HG03064 (cell line): Measurements from ENCODE around the gene TSEN15.
"Not testable (repeated sequence)": the region's sequence is repeated elsewhere in the genome, so short reads cannot be mapped to it uniquely, and the experiment has no call there.

Experiments
- ATAC-seq: cut with Tn5 transposase; IDR thresholded peaks from one replicate; pipeline ENCODE4 v1.9.1; 2021; ENCODE audit warnings: low read depth; ENCODE audit not compliant: unreplicated experiment

Gene TSEN15

DNA sequence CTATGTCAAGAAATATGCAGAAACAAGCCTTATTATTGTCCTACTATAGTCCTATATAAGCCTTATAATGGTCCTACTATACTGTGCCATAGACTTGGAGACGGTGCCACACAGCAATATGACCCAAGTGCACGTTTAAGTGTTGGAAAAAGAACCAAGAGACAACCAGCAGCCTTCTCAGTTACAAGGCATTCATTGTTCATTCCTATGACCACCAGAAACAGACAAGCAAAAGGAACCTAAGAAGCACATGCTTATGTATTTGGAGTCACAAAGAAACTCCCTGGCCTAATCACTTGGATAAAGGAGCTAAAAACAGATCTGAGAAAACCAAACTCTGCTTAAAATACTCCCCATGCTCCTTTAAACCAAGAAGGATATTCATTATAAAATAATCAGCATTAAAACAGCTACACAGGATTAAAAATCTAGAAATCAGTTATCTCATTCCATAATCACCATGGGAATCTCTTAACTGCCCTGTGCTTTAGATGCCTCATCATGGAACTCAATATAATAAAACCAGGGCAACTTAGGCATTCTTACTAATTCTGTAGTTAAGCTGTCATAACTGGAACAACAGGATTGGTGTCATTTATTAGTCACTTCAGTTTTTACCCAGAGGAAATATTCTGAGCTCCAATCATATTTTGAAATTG lies 21.0 kb upstream of the TSEN15 start:
- no peak for ATAC-seq

DNA sequence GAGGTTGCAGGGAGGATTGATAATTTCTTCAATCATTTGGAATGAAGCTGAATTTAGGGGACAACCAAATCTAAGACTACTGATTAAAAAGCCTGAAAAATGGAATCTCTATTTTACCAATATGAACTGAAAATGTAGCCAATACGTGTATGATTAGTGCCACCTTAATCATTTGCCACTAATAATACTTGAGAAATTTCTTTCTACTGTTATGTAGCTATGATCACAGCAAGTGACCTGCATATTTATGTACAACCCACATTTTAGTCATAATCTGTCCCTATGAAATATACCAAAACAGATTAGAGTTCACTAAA lies 20.5 kb upstream of the TSEN15 start:
- ATAC-seq = no peak

DNA sequence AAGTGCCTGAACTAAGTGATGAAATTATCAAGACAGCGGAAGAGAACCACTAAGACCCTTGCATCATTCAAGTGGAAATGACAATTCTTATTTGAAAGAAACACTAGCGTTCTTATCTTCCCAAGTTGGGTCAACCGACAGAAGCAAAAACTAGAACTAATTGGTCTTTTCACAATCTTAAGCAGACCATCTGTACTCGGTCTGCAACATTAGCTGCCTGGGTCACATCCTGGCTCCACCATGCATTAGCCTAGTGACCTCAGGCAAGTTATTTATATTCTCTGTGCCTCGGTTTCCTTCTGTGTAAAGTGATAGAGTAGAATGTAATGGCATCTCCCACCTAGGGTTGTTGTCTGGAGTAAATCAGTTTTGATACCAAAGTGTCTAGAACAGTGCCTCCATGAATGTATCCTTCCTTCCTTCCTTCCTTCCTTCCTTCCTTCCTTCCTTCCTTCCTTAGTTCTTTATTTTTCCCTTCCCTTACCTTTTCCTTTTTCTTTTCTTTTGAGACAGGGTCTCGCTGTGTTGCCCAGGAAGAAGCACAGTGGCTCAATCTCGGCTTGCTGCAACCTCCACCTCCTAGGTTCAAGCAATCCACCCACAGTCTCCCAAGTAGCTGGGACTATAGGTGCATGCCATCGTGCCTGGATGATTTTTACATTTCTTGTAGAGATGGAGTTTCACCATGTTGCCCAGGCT lies 20.0 kb upstream of the TSEN15 start:
- ATAC-seq = no peak

DNA sequence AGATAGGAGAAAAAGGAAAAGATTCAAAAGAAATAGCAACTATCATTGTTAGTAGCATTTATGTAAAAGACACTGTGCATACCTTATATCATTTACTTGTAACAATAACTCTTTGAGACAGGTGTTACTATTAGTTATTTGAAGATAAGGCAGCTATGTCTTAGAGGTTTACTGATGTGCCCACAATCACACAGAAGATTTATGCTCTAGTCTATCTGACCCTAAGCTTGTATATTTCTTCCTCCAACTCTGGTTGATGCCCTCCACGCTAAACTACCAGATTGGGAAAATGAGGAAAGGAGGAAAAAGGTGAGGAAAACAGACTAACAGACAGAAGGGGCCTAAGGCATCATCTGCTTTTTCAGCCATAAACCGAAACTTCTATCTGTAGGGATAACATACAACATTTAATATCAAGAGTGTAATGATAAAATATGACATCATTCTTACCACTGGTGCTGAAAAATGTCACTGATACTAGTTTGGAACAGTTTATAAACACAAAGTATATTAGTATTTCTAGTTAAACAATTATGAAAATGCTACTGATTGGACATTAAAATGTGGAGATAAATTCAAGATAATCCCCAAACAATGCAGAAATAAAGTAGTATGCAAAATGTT lies 19.1 kb upstream of the TSEN15 start:
- no peak for ATAC-seq

DNA sequence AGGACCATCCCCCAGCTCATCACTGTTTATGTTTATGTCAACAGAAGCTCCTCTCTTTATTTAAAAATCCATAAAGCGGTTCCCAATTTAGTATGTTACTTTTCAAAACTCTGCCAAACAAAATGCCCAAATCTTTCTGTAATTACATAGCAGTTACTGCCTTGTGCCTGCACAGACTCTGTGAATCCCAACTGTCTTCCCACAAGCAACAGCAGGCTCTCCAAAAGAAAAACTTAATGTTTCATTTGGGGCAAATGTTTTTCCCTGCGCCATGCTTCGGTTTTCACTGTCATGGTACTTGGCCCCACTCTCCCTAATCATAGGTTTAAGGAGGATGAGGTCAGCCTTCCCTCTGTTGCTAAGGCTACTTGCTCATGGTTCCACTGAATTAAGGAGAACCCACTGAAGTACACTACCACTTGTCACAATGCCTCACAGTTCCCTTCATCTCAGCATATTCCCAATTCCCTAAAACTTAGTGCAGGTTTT lies 18.6 kb upstream of the TSEN15 start:
- no peak for ATAC-seq

DNA sequence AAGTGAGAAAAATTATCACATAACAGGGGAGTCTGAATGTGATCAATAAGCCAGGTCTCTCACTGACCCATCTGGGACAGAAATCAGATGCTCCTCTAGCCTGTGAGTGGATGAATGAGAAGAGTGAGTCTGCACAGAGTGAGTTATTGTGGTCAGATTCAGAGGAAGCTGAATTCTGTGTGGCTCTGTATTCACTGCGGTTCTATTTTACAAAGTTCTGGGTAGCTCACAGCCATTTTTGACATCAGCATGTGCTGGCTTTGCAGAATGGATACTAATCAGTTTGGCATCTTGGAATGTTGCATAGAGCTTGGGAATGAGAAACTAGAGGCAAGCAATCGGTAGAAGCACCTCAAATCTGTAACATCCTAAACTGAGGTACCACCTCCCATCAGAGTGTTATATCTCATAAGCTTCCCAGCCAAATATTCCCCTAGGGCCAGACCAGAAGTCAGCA lies 17.8 kb upstream of the TSEN15 start:
- ATAC-seq = no peak

DNA sequence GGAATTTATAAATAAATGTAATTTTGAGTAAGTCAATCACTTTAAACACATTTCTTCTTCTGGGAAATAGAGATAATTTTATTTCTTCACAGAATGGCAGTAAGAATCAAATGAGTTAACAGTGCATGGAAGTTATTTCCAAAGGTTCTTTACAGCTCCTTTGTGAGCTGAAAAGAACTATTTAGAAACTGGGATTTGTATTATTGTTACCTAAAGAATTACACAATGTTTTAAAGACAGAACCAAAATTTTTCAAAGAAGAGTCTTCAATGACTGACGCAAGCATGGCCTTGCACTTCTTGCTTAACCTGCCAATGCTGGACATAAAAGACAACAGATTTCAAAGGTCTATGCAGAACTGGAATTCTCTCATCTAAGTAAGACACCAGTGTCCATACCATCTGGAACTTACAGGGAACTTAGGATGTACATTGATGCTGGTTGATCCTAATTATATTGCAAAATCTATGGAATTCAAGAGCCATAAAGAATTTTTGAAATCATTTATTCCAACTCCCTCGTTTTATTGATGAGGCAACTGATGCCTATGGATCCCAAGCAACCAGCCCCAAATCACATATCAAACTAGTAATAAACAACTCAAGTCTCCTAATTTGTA lies 16.7 kb upstream of the TSEN15 start:
- ATAC-seq = no peak

DNA sequence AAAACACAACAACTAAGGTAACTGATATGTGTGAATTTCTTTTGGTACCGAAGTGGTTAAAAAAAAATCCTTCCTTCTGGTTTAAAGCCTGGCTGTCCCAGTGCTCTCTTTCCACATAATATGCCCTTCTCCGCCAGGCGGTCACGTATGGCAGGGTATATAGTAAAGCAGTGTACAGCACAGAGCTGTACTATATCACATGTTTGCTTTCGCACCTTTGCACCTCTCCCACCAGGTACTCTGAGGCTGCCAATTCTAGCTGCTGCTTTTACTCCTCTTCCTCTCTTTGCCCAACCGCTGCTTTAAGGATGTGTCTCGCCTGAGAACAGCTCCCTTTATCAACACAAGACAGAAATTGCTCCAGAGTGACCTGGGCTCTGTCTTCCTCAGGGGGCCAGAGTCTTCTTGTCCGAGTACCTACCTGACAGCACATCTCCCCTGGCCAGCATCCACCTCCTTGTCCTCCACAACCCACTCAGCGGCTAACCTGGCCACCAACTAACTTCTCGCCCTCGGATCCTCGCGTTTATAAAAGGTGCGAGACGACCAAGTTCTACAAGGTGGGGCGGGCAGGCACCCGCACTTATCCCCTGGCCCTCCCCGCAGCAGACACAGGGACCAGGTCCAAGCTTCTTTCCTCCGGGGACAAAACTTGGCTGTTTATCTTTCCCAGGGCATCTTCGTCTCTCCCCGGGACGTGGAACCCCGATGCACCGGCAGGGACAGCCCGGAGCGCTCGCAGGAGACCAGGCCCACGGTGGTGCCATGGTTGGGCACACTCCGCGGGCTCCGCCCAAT lies 15.6 kb upstream of the TSEN15 start:
- ATAC-seq = no peak

DNA sequence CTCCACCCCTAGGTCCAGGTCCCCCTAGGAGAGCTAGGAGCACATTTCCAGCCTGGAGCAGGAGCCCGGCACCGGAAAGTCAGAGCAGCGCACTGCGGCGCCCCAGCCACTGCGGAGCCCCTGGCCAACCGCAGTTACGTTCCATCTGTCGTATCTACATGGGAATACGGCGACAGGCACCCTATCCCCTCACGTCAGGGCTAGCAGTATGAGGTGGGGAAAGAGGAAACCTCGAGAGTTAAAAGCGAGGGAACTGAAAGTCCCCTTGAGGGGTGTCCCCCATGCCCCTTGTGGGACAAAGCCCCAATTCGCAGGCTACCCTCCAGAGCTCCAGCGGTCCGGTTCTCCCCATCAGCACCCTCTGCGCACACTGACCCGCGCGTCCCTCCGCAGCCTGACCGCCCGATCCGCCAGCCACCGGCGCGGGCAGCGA lies 15.0 kb upstream of the TSEN15 start:
- ATAC-seq = peak; percentile 17

DNA sequence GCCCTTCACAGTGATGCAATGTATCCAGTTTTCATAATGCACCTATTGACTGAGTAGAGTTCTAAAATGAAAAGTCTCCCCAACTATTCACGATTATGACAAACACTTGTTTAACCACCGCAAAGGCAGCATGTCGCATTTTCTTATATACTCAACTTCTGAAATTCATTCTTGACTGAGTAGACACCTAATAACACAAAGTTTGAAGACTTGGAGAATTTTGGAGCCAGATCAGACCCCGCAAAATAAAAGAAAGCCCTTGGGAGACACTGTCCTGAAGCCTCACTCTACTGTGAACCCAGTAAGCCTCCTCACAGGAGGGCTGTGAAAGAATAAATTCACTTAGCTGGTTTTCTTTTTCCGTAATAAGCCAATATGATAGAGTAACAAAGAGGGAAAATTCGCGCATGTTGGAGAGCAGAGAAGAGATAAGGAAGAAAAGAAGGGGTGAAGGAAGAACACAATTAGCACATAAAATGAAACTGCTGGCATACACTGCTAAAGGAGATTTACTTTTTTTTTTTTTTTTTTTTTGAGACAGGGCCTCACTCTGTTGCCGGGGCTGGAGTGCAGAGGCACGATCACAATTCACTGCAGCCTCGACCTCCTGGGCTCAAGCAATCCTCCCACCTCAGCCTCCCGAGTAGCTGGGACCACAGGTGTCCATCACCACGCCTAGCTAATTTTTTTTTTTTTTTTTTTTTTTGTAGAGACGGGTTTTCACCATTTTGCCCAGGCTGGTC lies 13.5 kb upstream of the TSEN15 start:
- no peak for ATAC-seq

DNA sequence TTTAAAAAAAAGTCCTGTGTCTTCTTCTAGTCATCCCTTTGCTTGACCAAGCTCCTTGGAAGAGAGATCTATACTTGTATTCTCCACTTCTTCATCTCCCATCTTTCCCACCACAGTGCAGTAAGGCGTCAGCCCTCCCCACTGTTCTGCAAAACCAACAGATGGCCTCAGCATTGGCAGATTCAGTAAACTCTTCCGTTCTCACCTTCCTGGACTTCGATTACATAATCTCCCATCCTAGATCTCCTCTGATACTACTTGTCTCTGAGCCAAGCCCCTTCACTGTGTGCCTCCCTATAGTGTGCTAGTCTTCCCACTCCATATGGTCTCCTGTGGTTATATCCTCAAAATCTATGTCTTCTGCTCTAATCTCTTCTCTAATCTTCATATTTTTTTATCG lies 12.4 kb upstream of the TSEN15 start:
- ATAC-seq = no peak

DNA sequence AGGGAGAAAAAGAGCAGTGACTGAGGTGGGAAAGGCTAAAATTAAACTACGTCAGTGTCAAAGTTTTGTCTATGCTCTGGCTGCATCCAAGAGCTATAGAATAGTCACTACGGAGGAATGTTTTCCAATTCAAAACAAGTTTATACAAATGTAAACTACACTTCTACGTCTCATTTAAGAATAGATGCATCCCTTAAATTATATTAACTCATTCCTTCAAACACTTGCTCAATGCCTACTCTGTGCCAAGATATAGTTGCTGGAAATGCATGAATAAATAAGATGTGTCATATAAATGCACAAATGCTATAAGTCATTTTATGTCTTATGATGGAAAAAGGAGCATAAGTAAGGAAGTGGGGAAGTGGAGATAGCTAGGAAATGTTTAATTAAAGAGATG lies 9.8 kb upstream of the TSEN15 start:
- no peak for ATAC-seq

DNA sequence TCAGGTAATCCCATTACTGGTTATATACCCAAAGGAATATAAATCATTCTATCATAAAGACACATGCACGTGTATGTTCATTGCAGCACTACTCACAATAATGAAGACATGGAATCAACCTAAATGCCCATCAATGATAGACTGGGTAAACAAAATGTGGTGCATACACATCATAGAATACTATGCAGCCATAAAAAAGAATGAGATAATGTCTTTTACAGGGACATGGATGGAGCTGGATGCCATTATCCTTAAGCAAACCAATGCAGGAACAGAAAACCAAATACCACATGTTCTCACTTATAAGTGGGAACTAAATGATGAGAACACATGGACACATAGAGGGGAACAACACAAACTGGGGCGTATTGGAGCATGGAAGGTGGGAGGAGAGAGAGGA lies 8.2 kb upstream of the TSEN15 start:
- not testable (repeated sequence) for ATAC-seq

DNA sequence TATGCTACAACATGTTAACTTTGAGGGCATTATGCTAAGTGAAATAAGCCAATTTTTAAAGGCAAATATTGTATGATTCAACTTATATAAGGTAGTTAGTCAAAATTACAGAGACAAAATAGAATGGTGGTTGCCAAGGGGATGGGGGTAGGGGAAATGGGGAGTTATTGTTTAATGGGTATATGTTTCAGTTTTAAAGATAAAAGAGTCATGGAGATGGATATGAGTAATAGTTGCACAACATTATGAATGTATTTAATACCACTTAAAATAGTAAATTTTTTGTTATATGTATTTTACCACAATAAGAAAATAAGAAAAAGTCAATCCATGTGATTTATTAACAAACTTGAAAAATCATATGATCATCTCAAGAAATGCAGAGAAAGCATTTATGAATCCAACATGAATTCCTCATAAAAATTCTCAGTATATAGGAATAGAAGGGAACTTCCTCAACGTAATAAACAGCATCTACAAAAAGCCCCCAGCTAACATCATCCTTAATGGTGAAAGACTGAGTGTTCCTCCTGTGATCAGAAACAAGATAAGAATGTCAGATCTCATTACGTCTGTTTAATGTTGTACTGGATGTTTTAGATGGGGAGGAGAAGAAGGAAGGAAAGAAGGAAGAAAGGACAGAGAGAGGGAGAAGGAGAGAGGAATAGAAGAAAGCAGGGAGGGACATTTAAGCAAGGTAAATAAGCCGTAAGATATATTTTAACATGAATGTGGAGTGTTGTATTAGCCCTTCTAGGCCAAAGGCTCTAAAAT lies 6.7 kb upstream of the TSEN15 start:
- ATAC-seq = no peak

DNA sequence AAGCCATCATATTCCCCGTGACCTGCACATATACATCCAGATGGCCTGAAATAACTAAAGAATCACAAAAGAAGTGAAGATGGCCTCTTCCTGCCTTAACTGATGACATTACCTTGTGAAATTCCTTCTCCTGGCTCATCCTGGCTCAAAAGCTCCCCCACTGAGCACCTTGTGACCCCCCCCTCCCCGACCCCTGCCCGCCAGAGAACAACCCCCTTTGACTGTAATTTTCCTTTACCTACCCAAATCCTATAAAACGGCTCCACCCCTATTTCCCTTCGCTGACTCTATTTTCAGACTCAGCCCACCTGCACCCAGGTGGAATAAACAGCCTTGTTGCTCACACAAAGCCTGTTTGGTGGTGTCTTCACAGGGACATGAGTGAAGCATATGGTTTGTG lies 4.0 kb upstream of the TSEN15 start:
- ATAC-seq = not testable (repeated sequence)

DNA sequence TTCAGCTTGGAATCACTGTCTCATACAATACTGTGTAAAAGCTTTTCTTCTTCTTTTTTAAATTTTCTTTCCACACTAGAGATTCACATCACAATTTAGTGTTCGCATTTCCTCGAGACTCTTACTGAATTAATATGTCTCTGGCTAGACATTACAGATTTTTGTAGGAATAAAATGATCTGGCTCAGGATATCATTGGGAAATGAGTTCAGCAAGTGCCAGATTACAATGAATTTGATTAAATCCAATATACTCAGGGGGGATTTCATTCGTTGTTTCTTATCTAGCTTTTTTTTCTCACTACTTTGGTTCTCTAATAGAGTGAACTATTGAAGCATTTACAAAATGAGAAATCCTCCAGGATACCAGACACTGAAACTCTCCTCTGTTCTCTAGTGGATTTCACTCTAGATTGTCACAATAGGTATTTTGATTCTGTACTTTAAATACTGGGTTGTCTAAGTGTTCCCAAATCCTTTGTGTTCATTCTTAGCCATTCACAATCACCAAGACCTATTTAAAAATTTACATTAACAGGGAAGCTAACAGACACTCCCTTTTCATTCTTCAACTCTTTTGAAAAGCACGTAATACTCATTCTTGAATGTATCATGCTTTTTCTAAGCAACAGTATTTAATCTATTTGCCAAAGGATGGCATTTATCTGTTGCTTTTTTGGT lies 2.8 kb upstream of the TSEN15 start:
- ATAC-seq = no peak

DNA sequence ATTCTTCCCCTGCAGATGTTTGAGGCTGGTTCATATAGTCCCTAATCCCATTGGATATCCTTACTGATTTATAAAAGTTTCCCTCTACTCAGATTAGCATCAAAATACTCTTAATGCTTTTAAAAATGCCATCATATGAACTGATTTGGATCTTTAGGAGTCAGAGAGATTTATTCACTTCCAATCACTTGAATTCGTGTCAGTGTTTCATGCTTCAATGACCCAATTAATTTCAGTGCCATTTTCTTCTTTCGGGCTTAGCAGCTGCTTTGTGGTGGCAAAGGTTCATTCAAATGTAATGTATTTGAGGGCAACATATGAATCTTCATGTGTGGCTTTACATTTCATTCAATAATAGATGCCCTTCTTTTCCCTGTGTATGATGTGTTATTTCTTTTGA lies 2.2 kb upstream of the TSEN15 start:
- ATAC-seq = no peak

DNA sequence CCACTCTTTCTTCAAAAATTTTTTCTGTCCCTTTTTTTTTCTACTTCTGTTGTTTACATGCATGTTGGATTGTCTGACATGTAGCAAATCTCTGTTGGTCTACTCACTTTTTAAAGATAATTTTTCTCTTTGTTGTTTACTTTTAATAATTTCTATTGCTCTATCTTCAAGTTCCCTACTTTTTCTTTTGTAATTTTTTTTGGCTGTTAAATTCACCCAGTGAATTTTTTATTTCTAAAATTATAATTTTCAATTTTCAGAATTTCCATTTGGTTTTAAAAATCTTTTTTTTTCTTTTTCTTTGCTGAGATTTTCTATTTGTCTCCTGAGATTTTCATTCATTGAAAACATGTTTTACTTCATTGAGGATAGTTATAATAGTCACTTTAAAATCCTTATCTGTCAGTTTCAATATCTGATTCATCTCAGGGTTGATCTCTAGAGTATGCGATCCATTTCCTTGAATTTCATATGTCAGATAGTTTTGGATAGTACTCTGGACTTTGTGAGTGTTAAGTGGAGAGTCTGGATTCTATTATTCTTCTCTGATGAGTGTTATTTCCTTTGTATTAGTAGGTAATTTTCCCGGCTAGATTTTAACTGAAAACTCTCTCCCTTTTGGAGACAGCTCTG lies 1.6 kb upstream of the TSEN15 start:
- no peak for ATAC-seq
